Smooth muscle cell (in vitro differentiated cells): ENCODE data around the gene TPI1. TPM values are rescaled to one million over a fixed set of nuclear protein-coding genes. Genes with fewer than 3 reads are reported as not detected.

Experiments
- DNase-seq: peaks from one replicate; lab custom pipeline; 2025; ENCODE audit not compliant: unreplicated experiment; lab: John Stamatoyannopoulos, UW
- H2AFZ ChIP-seq: fragments of 200-600 bp; sonication (generic); 2 replicates; pipeline ENCODE4 v1.6.0; 2016; ENCODE audit warnings: antibody characterized with exemption, low read depth, mild to moderate bottlenecking
- H3F3A ChIP-seq: fragments of 200-600 bp; sonication (generic); 2 replicates; pipeline ENCODE4 v1.6.0; 2017; ENCODE audit warnings: antibody characterized with exemption, low read depth
- H3K27ac ChIP-seq: fragments of 200-600 bp; sonication (generic); 2 replicates; pipeline ENCODE4 v1.5.1; 2016; ENCODE audit warnings: low read depth, mild to moderate bottlenecking
- H3K27me3 ChIP-seq: fragments of 200-600 bp; sonication (generic); 2 replicates; pipeline ENCODE4 v1.6.1; 2016; ENCODE audit warnings: low read depth, mild to moderate bottlenecking
- H3K36me3 ChIP-seq: fragments of 200-600 bp; sonication (generic); 2 replicates; pipeline ENCODE4 v1.5.1; 2016; ENCODE audit warnings: low read depth
- H3K4me1 ChIP-seq: fragments of 200-600 bp; sonication (generic); 2 replicates; pipeline ENCODE4 v1.5.1; 2016; ENCODE audit warnings: low read depth
- H3K4me2 ChIP-seq: fragments of 200-600 bp; sonication (generic); 2 replicates; pipeline ENCODE4 v1.6.0; 2016; ENCODE audit warnings: mild to moderate bottlenecking
- H3K4me3 ChIP-seq: fragments of 200-600 bp; sonication (generic); 2 replicates; pipeline ENCODE4 v1.5.1; 2016; ENCODE audit warnings: mild to moderate bottlenecking
- H3K79me2 ChIP-seq: fragments of 200-600 bp; sonication (generic); 2 replicates; pipeline ENCODE4 v1.6.0; 2016; ENCODE audit warnings: low read depth, mild to moderate bottlenecking
- H3K9ac ChIP-seq: fragments of 200-600 bp; sonication (generic); 2 replicates; pipeline ENCODE4 v1.6.0; 2016; ENCODE audit warnings: low read depth
- H3K9me3 ChIP-seq: fragments of 200-600 bp; sonication (generic); replicated peaks from 2 replicates; pipeline ENCODE4 v1.5.1; 2016; ENCODE audit warnings: low read depth
- H4K20me1 ChIP-seq: fragments of 200-600 bp; sonication (generic); 2 replicates; pipeline ENCODE4 v1.6.0; 2016; ENCODE audit warnings: low read depth
- WGBS: methylation state at CpG from one replicate; pipeline ENCODE4 v1.1.7; 2016; ENCODE audit warnings: low lambda C conversion rate; 5-methylcytosine and 5-hydroxymethylcytosine counted together
- polyA plus RNA-seq: library from polyadenylated mRNA; unstranded; fragments of >200 nt; fragmentation: Nextera tagmentation; extraction: Ambion mirVana; gene quantifications from 2 replicates; pipeline ENCODE4 v1.2.1, GENCODE V29; 2016
- total RNA-seq: library from RNA; depleted of rRNA; stranded (reverse); fragments of >200 nt; gene quantifications from 2 replicates; pipeline ENCODE4 v1.2.3, GENCODE V29; 2014
- TF ChIP-seq, protein P1 (sequence below): fragments of 200-600 bp; sonication (generic); IDR thresholded peaks from 2 replicates; pipeline ENCODE4 v1.5.1; 2017; ENCODE audit warnings: borderline replicate concordance, mild to moderate bottlenecking, antibody characterized with exemption; ENCODE audit not compliant: insufficient read depth, poor library complexity, severe bottlenecking

The TPI1 gene
- total and polyA plus RNA-seq, 2 experiments from 2014 or later: 1,199 to 2,097 TPM

DNA sequence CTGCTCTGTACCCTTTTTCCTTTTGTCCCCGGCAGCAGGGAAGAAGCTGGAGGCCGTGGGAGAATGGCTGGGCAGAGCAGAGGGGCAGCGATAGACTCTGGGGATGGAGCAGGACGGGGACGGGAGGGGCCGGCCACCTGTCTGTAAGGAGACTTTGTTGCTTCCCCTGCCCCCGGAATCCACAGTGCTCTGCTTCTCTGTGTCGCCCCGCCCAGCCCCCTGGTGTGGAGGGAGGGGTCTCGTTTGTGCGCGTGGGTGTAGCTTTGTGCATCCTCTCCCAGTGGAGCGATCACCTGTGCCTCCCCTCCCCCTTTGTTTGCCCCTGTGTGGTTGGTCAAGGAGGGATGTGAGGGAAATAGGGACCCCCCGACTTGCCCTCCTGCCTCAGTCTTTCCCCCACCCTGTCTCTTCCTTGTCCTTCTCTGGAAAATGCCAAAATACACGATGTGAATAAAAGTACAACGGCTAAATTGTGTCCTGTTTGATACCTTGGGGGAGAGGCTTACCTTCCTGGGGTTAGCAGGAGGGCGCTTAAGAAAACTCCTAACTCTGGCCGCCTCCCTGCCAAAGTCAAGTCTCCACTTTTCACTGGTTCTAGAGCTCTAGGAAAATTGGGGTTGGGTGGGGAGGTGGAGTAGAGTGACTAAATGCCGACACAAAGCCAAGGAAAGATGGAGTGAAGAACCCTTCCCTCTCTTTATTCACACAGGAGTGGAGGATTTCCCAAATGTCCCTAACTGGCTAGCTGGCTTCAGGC lies 990 bp upstream of the TPI1 start:
- no peak for DNase-seq
- TF ChIP-seq, protein P1, sequence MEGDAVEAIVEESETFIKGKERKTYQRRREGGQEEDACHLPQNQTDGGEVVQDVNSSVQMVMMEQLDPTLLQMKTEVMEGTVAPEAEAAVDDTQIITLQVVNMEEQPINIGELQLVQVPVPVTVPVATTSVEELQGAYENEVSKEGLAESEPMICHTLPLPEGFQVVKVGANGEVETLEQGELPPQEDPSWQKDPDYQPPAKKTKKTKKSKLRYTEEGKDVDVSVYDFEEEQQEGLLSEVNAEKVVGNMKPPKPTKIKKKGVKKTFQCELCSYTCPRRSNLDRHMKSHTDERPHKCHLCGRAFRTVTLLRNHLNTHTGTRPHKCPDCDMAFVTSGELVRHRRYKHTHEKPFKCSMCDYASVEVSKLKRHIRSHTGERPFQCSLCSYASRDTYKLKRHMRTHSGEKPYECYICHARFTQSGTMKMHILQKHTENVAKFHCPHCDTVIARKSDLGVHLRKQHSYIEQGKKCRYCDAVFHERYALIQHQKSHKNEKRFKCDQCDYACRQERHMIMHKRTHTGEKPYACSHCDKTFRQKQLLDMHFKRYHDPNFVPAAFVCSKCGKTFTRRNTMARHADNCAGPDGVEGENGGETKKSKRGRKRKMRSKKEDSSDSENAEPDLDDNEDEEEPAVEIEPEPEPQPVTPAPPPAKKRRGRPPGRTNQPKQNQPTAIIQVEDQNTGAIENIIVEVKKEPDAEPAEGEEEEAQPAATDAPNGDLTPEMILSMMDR: no peak
- Histone ChIP-seq H3K9me3 (no peaks in the 10 kb centered on the region), H3K4me1 (peaks cover 4% of the 10 kb centered on the region), H3K36me3 (no peaks in the 10 kb centered on the region), H2AFZ (no peak overlapping the region), H3K27me3 (no peaks in the 10 kb centered on the region), H3K9ac (no peak overlapping the region), H4K20me1 (peaks cover 39% of the 10 kb centered on the region), H3F3A (peaks cover 52% of the 10 kb centered on the region), H3K27ac (peak overlapping the region; percentile 76), H3K4me2 (peak overlapping the region; percentile 97), H3K4me3 (peak overlapping the region; percentile 99), H3K79me2 (peaks cover 20% of the 10 kb centered on the region)
- 74% methylated on average over 18 of the region's 19 CpGs for WGBS

DNA sequence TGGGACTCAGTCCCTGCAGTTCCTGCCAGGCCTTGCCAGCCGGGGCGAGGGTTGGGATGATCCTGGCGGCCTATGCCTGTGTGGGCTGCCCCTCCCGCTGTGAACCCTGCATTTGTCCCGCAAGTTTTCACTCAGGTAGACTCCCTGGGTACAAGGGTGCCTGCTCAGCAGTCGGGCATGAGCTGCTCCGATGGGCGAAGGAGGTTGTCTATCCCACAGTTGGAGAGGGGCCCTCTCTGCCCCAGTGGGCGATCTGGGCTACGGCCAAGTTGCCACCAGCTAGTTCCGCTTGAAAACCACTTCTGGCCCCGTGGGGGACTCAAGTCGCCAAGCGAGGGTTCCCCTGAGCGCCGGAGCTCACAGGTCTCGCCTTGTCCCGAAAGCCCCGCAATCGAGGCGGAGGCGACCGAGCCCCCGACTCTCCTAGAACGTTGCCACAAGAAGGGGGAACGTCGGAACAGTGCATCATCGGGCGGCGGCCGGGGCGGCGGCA lies 365 bp upstream of the TPI1 start:
- Histone ChIP-seq H3K4me1 (peaks cover 6% of the 10 kb centered on the region), H3K4me2 (peak overlapping the region; percentile 97), H3K9me3 (no peaks in the 10 kb centered on the region), H2AFZ (peak overlapping the region; percentile 72), H4K20me1 (peaks cover 45% of the 10 kb centered on the region), H3K36me3 (no peaks in the 10 kb centered on the region), H3F3A (peaks cover 57% of the 10 kb centered on the region), H3K27me3 (no peaks in the 10 kb centered on the region), H3K79me2 (peaks cover 20% of the 10 kb centered on the region), H3K27ac (peak overlapping the region; percentile 76), H3K4me3 (peak overlapping the region; percentile 99), H3K9ac (peak overlapping the region; percentile 52)
- no peak for DNase-seq
- 7% methylated on average over 33 of the region's 33 CpGs for WGBS
- TF ChIP-seq, protein P1: no peak

DNA sequence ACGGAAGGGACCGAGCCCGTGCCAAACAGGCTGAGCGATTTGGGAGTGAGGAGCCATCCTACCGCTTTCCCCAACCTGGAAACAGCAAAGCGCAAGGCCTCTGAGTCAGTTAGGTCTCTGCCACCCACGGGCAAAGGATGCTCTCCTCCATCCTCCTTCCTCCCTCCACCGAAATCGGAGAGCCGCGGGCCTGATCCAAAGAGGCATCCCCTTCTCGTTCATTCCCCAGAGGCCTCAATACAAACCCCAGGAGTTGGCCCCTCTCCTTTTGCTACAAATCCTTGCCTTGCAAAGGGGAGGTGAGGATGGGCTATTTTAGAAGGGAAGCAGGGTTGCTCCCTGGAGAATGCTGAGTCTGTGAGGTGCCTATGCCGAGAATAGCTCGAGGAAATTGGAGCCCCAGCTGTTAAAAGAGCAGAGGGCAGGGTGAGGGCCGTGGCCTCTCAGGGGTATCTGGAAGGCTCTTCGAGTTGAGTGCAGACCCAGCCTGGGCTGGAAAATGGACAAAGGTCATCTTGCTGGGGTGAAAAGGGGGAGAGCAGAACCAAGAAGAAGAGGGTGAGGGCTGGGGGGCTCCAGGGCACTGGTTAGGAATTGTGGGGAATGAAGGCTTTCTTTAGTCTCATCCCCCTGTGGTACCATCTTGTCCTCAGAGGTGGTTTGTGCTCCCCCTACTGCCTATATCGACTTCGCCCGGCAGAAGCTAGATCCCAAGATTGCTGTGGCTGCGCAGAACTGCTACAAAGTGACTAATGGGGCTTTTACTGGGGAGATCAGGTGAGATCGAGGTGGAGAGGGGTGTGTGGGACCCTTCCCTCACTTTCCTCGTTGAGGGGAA lies 1.1 kb downstream of the TPI1 start:
- Histone ChIP-seq H3K79me2 (peaks cover 20% of the 10 kb centered on the region), H3K4me1 (peaks cover 8% of the 10 kb centered on the region), H3K9ac (peak overlapping the region; percentile 94), H4K20me1 (peaks cover 47% of the 10 kb centered on the region), H3K36me3 (no peaks in the 10 kb centered on the region), H3K9me3 (no peaks in the 10 kb centered on the region), H3K27me3 (no peaks in the 10 kb centered on the region), H3K4me3 (peak overlapping the region; percentile 99), H3F3A (peaks cover 53% of the 10 kb centered on the region), H2AFZ (no peak overlapping the region), H3K4me2 (peak overlapping the region; percentile 97), H3K27ac (peak overlapping the region; percentile 76)
- 5% methylated on average over 22 of the region's 22 CpGs for WGBS
- TF ChIP-seq, protein P1: no peak
- DNase-seq: no peak
